BE2C (cell line): ENCODE data around the gene MAGEB3.

Experiments used
- DNase-seq: peaks from one replicate; pipeline ENCODE4 v3.0.0-alpha.2; 2020
- H3K27me3 ChIP-seq: fragments of 250-450 bp; sonication (Bioruptor Pico); 2 replicates; pipeline ENCODE4 v1.5.1; 2020; ENCODE audit warnings: mild to moderate bottlenecking
- H3K36me3 ChIP-seq: fragments of 250-450 bp; sonication (Bioruptor Pico); 2 replicates; pipeline ENCODE4 v1.5.1; 2020; ENCODE audit warnings: mild to moderate bottlenecking
- H3K4me1 ChIP-seq: fragments of 250-450 bp; sonication (Bioruptor Pico); 2 replicates; pipeline ENCODE4 v1.5.1; 2020
- H3K4me3 ChIP-seq: 2 replicates; pipeline ENCODE4 v1.5.1; 2011; ENCODE audit warnings: low read depth, low read length
- H3K9me3 ChIP-seq: fragments of 250-450 bp; sonication (Bioruptor Pico); 2 replicates; pipeline ENCODE4 v1.5.1; 2020
- TF ChIP-seq, protein P1 (sequence below): IDR thresholded peaks from 2 replicates; pipeline ENCODE4 v1.5.1; 2012; ENCODE audit warnings: mild to moderate bottlenecking, low read depth, low read length

The MAGEB3 gene

DNA sequence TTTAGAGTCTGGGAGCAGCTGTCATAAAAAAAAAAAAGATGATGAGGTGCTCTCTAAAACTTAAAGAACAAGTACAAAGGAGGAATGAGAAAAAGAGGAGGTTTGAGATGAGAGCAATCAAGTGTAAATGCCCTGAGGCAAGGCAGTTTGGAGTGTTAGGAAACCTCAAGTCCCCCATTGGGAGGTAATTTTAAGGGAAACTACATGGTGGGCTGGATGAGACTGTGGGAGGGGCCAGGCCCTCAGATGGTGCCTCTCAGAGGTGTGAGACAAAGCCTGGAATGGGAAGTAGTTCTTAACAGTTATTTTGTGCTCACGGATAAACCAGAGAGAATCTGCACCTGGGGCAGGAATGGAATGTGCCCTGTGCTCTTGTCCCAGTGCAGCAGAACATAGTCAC lies 1.9 kb upstream of the MAGEB3 start:
- Histone ChIP-seq H3K36me3 (no peaks in the 10 kb centered on the region), H3K9me3 (no peaks in the 10 kb centered on the region), H3K4me3 (no peak overlapping the region), H3K4me1 (no peaks in the 10 kb centered on the region), H3K27me3 (no peaks in the 10 kb centered on the region)
- DNase-seq: no peak
- TF ChIP-seq, protein P1, sequence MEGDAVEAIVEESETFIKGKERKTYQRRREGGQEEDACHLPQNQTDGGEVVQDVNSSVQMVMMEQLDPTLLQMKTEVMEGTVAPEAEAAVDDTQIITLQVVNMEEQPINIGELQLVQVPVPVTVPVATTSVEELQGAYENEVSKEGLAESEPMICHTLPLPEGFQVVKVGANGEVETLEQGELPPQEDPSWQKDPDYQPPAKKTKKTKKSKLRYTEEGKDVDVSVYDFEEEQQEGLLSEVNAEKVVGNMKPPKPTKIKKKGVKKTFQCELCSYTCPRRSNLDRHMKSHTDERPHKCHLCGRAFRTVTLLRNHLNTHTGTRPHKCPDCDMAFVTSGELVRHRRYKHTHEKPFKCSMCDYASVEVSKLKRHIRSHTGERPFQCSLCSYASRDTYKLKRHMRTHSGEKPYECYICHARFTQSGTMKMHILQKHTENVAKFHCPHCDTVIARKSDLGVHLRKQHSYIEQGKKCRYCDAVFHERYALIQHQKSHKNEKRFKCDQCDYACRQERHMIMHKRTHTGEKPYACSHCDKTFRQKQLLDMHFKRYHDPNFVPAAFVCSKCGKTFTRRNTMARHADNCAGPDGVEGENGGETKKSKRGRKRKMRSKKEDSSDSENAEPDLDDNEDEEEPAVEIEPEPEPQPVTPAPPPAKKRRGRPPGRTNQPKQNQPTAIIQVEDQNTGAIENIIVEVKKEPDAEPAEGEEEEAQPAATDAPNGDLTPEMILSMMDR: no peak

DNA sequence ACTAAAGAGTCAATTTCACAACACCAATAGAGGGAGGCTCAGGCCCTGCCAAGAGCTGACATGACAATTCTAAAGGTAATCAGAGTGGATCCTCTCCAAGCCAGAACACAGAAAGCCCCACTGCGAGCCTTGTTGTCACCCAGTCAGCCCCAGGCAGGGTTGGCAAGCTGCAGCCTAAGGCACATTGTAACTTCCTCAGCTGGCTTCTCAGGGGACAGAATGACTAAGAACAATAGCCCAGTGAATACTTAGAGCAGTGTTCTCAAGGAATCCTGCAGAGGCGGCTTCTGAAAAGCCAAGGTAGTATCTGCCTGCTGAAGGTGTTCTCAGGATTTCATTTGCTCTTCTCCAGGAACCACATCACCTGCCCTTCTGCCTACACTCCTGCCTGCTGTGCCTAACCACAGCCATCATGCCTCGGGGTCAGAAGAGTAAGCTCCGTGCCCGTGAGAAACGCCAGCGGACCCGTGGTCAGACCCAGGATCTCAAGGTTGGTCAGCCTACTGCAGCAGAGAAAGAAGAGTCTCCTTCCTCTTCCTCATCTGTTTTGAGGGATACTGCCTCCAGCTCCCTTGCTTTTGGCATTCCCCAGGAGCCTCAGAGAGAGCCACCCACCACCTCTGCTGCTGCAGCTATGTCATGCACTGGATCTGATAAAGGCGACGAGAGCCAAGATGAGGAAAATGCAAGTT lies 11.4 kb downstream of the MAGEB3 start, which contains the start of gene MAGEB4:
Gene MAGEB4, plus strand, starts transcription at position 277 of the 692 bp plus-strand sequence. Its CDS starts 136 bp downstream, at position 413.
- TF ChIP-seq, protein P1: no peak
- Histone ChIP-seq H3K4me3 (no peak within 1 kb of the TSS), H3K36me3 (no peaks in the 10 kb centered on the region), H3K27me3 (no peaks in the 10 kb centered on the region), H3K4me1 (no peaks in the 10 kb centered on the region), H3K9me3 (no peaks in the 10 kb centered on the region)
- DNase-seq: no peak

DNA sequence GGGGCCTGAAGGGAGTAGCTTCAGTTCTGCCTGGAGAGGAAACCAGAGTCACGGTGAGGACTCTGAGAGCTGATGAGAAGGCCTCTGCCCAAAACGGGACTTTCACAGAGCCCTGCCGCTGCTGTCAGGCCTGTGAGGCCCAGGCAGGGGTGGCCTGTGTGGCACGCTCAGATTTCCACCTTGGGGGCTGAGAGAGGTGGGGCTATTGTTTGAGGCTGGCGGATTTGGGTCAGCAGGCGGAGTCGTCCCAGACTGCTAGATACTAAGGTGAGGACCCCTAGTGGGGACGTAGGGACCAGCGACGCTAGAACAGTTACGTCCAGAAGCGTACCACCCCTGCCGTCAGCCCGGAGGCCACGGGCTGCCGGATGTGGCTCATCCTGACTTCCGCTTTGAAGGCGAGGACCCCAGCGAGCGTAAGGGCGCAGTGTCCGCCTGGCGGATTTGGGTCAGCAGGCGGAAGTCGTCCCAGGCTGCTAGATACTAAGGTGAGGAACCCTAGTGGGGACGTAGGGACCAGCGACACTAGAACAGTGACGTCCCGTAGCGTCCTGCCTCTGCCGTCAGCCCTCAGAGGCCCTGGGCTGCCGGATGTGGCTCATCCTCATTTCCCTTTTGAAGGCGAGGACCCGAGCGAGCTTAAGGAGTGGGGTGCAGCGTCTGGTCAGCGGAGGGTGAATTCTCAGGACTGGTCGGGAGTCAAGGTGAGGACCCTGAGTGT lies 16.5 kb downstream of the MAGEB3 start, which contains the start of gene MAGEB1:
Gene MAGEB1, plus strand, starts transcription at position 378 of the 721 bp plus-strand sequence. CDS start 3,348 bp downstream, outside the sequence.
- TF ChIP-seq, protein P1: no peak
- no peaks in the 10 kb centered on the region for H3K27me3 ChIP-seq
- no peak for DNase-seq

DNA sequence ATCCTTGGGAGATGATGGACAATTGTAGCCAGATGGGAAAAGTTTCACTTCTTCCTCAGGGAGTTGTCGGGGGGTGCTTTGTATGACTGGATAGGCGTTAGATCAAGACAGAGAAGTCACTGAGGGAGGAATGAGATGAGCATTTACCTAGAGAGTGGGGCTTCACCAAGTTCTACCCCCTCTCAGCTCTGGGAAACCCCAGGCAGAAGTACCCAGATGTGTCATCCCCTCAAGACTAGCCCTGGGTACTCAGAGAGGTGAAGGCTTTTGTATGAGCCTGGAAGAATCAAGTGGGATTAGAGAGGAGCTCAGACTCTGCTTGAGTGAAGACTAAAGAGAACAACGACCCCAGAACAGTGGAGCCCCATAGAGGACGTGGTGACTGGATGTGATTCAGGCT lies 18.4 kb downstream of the MAGEB3 start:
- H3K27me3 ChIP-seq: no peaks in the 10 kb centered on the region
- DNase-seq: no peak
- no peaks in the 10 kb centered on the region for H3K9me3 ChIP-seq
- no peaks in the 10 kb centered on the region for H3K36me3 ChIP-seq
- H3K4me1 ChIP-seq: no peaks in the 10 kb centered on the region
- TF ChIP-seq, protein P1: no peak
- H3K4me3 ChIP-seq: no peak overlapping the region

More for the DNA sequence above, 16.5 kb downstream of the MAGEB3 start, which contains the start of gene MAGEB1:
- Histone ChIP-seq H3K36me3 (no peaks in the 10 kb centered on the region), H3K9me3 (no peaks in the 10 kb centered on the region), H3K4me1 (no peaks in the 10 kb centered on the region), H3K4me3 (no peak within 1 kb of the TSS)

DNA sequence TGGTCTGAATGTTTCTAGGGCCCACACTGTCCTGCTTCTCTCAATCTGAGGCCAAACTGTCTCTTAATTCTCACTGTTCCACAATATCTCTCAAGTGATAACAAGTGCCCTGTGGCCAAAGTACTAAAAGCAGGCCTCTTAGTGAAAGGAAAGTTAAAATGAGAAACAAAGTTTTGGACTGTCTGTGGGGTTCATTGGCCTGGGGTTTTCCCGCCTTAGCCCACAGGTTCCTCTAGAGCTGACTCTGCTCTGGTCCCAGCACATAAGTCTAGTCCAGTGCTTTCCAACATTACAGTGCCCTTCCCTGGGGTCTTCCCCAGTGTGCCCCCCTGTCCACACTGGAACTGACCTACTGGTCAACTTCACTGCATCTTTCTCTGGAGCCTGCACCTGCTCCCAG lies 22.8 kb downstream of the MAGEB3 start:
- Histone ChIP-seq H3K4me1 (no peaks in the 10 kb centered on the region), H3K9me3 (no peaks in the 10 kb centered on the region), H3K27me3 (no peaks in the 10 kb centered on the region), H3K4me3 (no peak overlapping the region), H3K36me3 (no peaks in the 10 kb centered on the region)
- TF ChIP-seq, protein P1: no peak
- no peak for DNase-seq

DNA sequence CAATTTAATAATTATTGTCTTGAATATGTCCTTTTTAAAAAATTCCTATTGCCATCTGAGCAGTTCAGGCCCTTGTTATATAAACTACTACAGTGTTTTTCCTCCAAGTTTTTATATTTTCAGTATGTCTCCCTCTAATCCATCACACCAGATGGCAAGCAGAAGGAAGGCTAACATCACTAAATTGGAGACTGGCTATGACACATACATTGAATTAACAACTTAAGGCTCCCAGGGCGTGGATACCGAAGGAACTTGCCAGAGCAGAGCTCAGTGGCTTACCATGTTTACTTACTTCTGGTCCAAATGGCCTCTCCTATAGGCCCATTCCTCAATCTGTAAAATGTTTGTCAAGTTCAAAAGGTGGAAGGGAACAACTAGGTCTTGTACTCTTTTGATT lies 29.5 kb downstream of the MAGEB3 start:
- H3K9me3 ChIP-seq: no peaks in the 10 kb centered on the region
- no peak overlapping the region for H3K4me3 ChIP-seq

More for the DNA sequence above, 29.5 kb downstream of the MAGEB3 start:
- no peak for DNase-seq
- Histone ChIP-seq H3K27me3 (no peaks in the 10 kb centered on the region), H3K4me1 (no peaks in the 10 kb centered on the region), H3K36me3 (no peaks in the 10 kb centered on the region)
- TF ChIP-seq, protein P1: no peak
